ENCODE measurements around the gene HEG1. TPM values are rescaled to one million over a fixed set of nuclear protein-coding genes. Genes with fewer than 3 reads are reported as not detected.
A peak's percentile ranks its signal among the peaks of the same experiment; 100 is the strongest.

HEG1 gene
- total RNA-seq, 1 experiment from 2014 or later = 1.2 TPM

DNA sequence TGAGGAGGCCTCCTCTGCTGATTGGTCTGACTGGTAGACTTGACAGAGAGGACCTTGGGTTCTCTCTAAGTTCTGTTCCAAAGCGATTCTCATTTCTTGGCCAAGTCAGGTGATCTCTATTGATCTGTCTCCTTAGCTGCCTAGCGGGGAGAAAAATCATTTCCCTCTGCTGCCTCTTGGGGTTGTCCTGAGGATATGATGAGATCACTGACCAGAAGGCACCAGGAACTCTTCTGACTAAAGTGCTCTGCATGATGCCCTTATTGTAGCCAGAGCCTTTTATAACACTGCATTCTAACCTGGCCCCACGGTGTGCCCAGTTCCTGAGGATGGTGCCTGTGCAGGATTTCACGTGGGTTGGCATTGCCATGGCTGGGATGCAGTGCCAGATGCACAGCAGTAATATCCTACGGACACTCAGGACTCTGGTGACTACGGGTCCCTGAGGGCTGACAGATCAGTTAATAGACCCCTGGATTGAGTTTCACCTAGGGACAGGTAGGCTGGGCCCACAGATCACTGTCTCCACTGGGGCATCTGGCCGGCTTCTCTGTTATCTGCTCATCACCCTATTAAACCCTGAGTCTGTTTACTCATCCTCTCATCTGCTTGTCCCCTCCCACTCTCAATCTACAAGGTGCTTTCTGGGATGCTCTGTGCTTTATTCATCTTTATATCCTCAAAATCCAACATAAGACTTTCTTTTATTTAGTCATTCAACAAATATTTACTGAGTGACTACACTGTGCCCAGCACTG, 3.9 kb upstream of the HEG1 start:
- H3K9me2 ChIP-seq (replicated peaks; ENCODE audit: low read length) = no peaks in the 10 kb centered on the region
- TF ChIP-seq, protein P1, sequence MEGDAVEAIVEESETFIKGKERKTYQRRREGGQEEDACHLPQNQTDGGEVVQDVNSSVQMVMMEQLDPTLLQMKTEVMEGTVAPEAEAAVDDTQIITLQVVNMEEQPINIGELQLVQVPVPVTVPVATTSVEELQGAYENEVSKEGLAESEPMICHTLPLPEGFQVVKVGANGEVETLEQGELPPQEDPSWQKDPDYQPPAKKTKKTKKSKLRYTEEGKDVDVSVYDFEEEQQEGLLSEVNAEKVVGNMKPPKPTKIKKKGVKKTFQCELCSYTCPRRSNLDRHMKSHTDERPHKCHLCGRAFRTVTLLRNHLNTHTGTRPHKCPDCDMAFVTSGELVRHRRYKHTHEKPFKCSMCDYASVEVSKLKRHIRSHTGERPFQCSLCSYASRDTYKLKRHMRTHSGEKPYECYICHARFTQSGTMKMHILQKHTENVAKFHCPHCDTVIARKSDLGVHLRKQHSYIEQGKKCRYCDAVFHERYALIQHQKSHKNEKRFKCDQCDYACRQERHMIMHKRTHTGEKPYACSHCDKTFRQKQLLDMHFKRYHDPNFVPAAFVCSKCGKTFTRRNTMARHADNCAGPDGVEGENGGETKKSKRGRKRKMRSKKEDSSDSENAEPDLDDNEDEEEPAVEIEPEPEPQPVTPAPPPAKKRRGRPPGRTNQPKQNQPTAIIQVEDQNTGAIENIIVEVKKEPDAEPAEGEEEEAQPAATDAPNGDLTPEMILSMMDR (conservative IDR thresholded peaks at IDR 0.05; ENCODE audit: low read depth, low read length) = no peak
- TF ChIP-seq EZH2phosphoT487 (IDR thresholded peaks at IDR 0.05; ENCODE audit: borderline replicate concordance, low read length) = no peak
- no peak for TF ChIP-seq EZH2 (IDR thresholded peaks at IDR 0.05; ENCODE audit: low read length, unreplicated experiment)
- H3K36me3 ChIP-seq (ENCODE audit: low read depth, low read length) = no peaks in the 10 kb centered on the region
- peak; percentile 27 for DNase-seq
- no peak overlapping the region for H3K4me3 ChIP-seq (ENCODE audit: low read length)
- intact Hi-C loops (cut with micrococcal nuclease) = loop anchor here (5.0 to 10.0 kb wide), 3 partner anchors 93 to 375 kb away; partner anchors contain the start of gene ZNF148
- H3K79me2 ChIP-seq (ENCODE audit: low read length) = no peaks in the 10 kb centered on the region
- ChIA-PET POLR2A (ENCODE audit: unreplicated experiment) (no interaction called here), CTCF (no interaction called here)
- no peak overlapping the region for H3K9ac ChIP-seq (ENCODE audit: low read length)
- ATAC-seq = no peak
- no peaks in the 10 kb centered on the region for H4K20me1 ChIP-seq (ENCODE audit: low read length)
- no TSS peak for BruUV-seq (replicated peaks)
- H3K4me1 ChIP-seq (ENCODE audit: insufficient read depth, low read length) = peaks cover 50% of the 10 kb centered on the region
- no peaks in the 10 kb centered on the region for H3F3A ChIP-seq (ENCODE audit: low read length, unreplicated experiment)
- H3K27me3 ChIP-seq (ENCODE audit: low read length) = no peaks in the 10 kb centered on the region
- no peaks in the 10 kb centered on the region for H3K9me3 ChIP-seq (ENCODE audit: low read length)
- no peak overlapping the region for H3K27ac ChIP-seq (ENCODE audit: low read length)
- H2AFZ ChIP-seq (ENCODE audit: low read length) = no peak overlapping the region
- H3K4me2 ChIP-seq (ENCODE audit: low read length) = no peak overlapping the region

DNA sequence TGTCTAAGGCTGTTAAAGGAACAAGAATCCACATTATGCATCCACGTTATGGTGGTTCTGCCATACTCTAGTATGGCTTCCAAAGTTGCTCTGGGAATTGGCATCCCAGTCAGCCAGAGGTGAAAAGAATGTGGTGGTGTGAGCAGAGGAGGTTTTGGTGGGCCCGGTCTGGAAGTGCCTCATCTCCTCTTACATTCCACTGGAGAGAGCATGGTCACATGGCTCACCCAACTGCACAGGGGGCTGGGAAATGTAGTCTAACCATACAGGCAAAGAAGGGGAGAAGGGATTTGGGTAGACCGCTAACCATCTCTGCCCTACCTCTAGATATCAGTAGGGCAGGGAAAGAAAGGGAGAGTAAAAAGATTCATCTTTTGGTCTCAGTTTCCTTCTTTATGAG, 3.2 kb upstream of the HEG1 start:
- POLR2A ChIA-PET (ENCODE audit: unreplicated experiment) = no interaction called here
- Histone ChIP-seq H3K4me1 (ENCODE audit: insufficient read depth, low read length) (peaks cover 54% of the 10 kb centered on the region), H2AFZ (ENCODE audit: low read length) (no peak overlapping the region), H3F3A (ENCODE audit: low read length, unreplicated experiment) (no peaks in the 10 kb centered on the region), H3K9ac (ENCODE audit: low read length) (no peak overlapping the region), H4K20me1 (ENCODE audit: low read length) (no peaks in the 10 kb centered on the region), H3K9me3 (ENCODE audit: low read length) (no peaks in the 10 kb centered on the region), H3K27me3 (ENCODE audit: low read length) (no peaks in the 10 kb centered on the region), H3K4me3 (ENCODE audit: low read length) (no peak overlapping the region), H3K4me2 (ENCODE audit: low read length) (no peak overlapping the region), H3K27ac (ENCODE audit: low read length) (no peak overlapping the region), H3K9me2 (replicated peaks; ENCODE audit: low read length) (no peaks in the 10 kb centered on the region), H3K36me3 (ENCODE audit: low read depth, low read length) (no peaks in the 10 kb centered on the region), H3K79me2 (ENCODE audit: low read length) (0 out of 2 replicates have a peak, but pooled peaks cover 2% of the 10 kb centered on the region)
- ATAC-seq (no peak), DNase-seq (no peak)
- TF ChIP-seq EZH2 (IDR thresholded peaks at IDR 0.05; ENCODE audit: low read length, unreplicated experiment) (no peak), EZH2phosphoT487 (IDR thresholded peaks at IDR 0.05; ENCODE audit: borderline replicate concordance, low read length) (no peak)
- TF ChIP-seq, protein P1 (conservative IDR thresholded peaks at IDR 0.05; ENCODE audit: low read depth, low read length) = no peak
- CTCF ChIA-PET = no interaction called here
- intact Hi-C loops (cut with micrococcal nuclease) = loop anchor here (5.0 to 10.0 kb wide), 3 partner anchors 93 to 376 kb away; partner anchors contain the start of gene ZNF148
- no TSS peak for BruUV-seq (replicated peaks)

DNA sequence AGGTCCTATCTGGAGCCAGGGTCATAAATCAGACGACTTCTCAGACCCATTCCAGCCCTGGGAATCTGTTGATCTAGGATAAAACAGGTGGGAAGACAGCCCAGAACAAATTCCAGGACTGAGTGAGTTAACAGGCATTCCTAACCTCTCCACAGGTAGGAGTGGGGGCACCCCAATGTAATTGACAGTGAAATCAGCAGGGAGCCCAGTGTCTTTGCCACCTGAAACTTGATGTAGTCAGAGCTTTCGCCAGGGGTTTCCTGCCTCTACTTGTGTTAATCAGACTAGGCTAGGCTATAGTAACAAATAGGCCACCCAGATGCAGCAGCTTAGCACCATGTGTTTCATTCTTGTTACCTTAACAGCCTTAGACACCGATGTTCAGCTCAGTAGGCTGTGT, 2.7 kb upstream of the HEG1 start:
- BruUV-seq (replicated peaks) = no TSS peak

More for the DNA sequence above, 2.7 kb upstream of the HEG1 start:
- Histone ChIP-seq H3K27me3 (ENCODE audit: low read length) (no peaks in the 10 kb centered on the region), H4K20me1 (ENCODE audit: low read length) (no peaks in the 10 kb centered on the region), H3K36me3 (ENCODE audit: low read depth, low read length) (no peaks in the 10 kb centered on the region), H3K4me2 (ENCODE audit: low read length) (no peak overlapping the region), H3K9me2 (replicated peaks; ENCODE audit: low read length) (no peaks in the 10 kb centered on the region), H3K4me1 (ENCODE audit: insufficient read depth, low read length) (peaks cover 54% of the 10 kb centered on the region), H3K27ac (ENCODE audit: low read length) (no peak overlapping the region), H3K4me3 (ENCODE audit: low read length) (no peak overlapping the region), H3F3A (ENCODE audit: low read length, unreplicated experiment) (no peaks in the 10 kb centered on the region), H3K9ac (ENCODE audit: low read length) (no peak overlapping the region), H3K79me2 (ENCODE audit: low read length) (0 out of 2 replicates have a peak, but pooled peaks cover 4% of the 10 kb centered on the region), H3K9me3 (ENCODE audit: low read length) (no peaks in the 10 kb centered on the region), H2AFZ (ENCODE audit: low read length) (no peak overlapping the region)
- intact Hi-C loops (cut with micrococcal nuclease) = loop anchor here (5.0 to 10.0 kb wide), 3 partner anchors 94 to 376 kb away; partner anchors contain the start of gene ZNF148
- ATAC-seq (no peak), DNase-seq (no peak)
- ChIA-PET POLR2A (ENCODE audit: unreplicated experiment) (no interaction called here), CTCF (no interaction called here)
- no peak for TF ChIP-seq EZH2 (IDR thresholded peaks at IDR 0.05; ENCODE audit: low read length, unreplicated experiment)
- TF ChIP-seq, protein P1 (conservative IDR thresholded peaks at IDR 0.05; ENCODE audit: low read depth, low read length) = no peak
- no peak for TF ChIP-seq EZH2phosphoT487 (IDR thresholded peaks at IDR 0.05; ENCODE audit: borderline replicate concordance, low read length)
